CD4-positive, alpha-beta memory T cell (primary cell): Measurements from ENCODE around the gene CHRNA4. TPM values are rescaled to one million over a fixed set of nuclear protein-coding genes. Genes with fewer than 3 reads are reported as not detected.

ENCODE experiments used
- CTCF ChIA-PET: fragments of 350-600 bp; sonication (Branson Sonifier 250); formaldehyde crosslinking; loops from one replicate; lab custom pipeline; 2021; ENCODE audit warnings: inconsistent platforms; ENCODE audit not compliant: partially characterized antibody; lab: Charles Lee
- POLR2A ChIA-PET: fragments of 350-600 bp; sonication (Branson Sonifier 250); formaldehyde crosslinking; loops from one replicate; lab custom pipeline; 2021; ENCODE audit not compliant: partially characterized antibody; lab: Charles Lee
- DNase-seq, 5 donors: peaks; one replicate each; pipeline versions ENCODE4 v3.0.0 to v3.0.0-alpha.2; 2020 to 2022; ENCODE audit warnings: mixed read lengths in 1 of 5
- H3K27ac ChIP-seq: one replicate; pipeline ENCODE4 v1.7.0; 2013; ENCODE audit warnings: low read depth, low read length
- H3K27me3 ChIP-seq: 2 replicates; pipeline ENCODE4 v1.7.0; 2013; ENCODE audit warnings: mild to moderate bottlenecking, low read length, moderate library complexity; ENCODE audit not compliant: insufficient read depth
- H3K36me3 ChIP-seq: 2 replicates; pipeline ENCODE4 v1.7.0; 2013; ENCODE audit warnings: mild to moderate bottlenecking, low read length, moderate library complexity; ENCODE audit not compliant: insufficient read depth
- H3K4me1 ChIP-seq: 2 replicates; pipeline ENCODE4 v1.7.0; 2013; ENCODE audit warnings: mild to moderate bottlenecking, low read length, moderate library complexity; ENCODE audit not compliant: insufficient read depth
- H3K4me3 ChIP-seq, 2 donors: one replicate each; pipeline ENCODE4 v1.7.0; 2013; ENCODE audit warnings: low read length in 2 of 2, mild to moderate bottlenecking in 1 of 2
- H3K9me3 ChIP-seq, 2 donors: one replicate each; pipeline ENCODE4 v1.7.0; 2013; ENCODE audit warnings: low read length in 2 of 2, control low read depth in 1 of 2; ENCODE audit not compliant: control insufficient read depth in 1 of 2
- H3K27ac Mint-ChIP-seq, 7 donors: one replicate each; pipeline ENCODE4 v1.8.0; 2020 to 2021; ENCODE audit warnings: mixed read lengths in 7 of 7, mild to moderate bottlenecking in 6 of 7, inconsistent platforms in 3 of 7, moderate library complexity in 3 of 7
- H3K27me3 Mint-ChIP-seq, 2 donors: one replicate each; pipeline ENCODE4 v1.8.0; 2020 to 2021; ENCODE audit warnings: mixed read lengths in 2 of 2
- H3K36me3 Mint-ChIP-seq, 2 donors: one replicate each; pipeline ENCODE4 v1.8.0; 2020 to 2021; ENCODE audit warnings: mixed read lengths in 2 of 2, inconsistent platforms in 1 of 2, mild to moderate bottlenecking in 1 of 2
- H3K4me1 Mint-ChIP-seq, 4 donors: one replicate each; pipeline ENCODE4 v1.8.0; 2020 to 2021; ENCODE audit warnings: mixed read lengths in 4 of 4, mild to moderate bottlenecking in 1 of 4
- H3K4me3 Mint-ChIP-seq, 8 donors: one replicate each; pipeline ENCODE4 v1.8.0; 2020 to 2021; ENCODE audit warnings: mixed read lengths in 8 of 8, mild to moderate bottlenecking in 7 of 8, moderate library complexity in 6 of 8, inconsistent platforms in 3 of 8
- H3K9me3 Mint-ChIP-seq, 8 donors: one replicate each; pipeline ENCODE4 v1.8.0; 2020 to 2021; ENCODE audit warnings: mixed read lengths in 8 of 8, mild to moderate bottlenecking in 5 of 8, inconsistent platforms in 3 of 8, moderate library complexity in 1 of 8
- intact Hi-C: fragments of 100-400 bp; cut with micrococcal nuclease; formaldehyde crosslinking; loops from one replicate; pipeline ENCODE4 v1.15.1; 2023
- polyA plus RNA-seq, 2 donors: library from polyadenylated mRNA; unstranded; fragments of 300-500 nt; fragmentation: Illumina TruSeq; gene quantifications; one replicate each; pipeline ENCODE4 v1.2.3, GENCODE V29; 2021
- total RNA-seq, 2 experiments: library from RNA; stranded (reverse); gene quantifications; one replicate each; pipeline ENCODE4 v1.2.3, GENCODE V29; 2021

CHRNA4 gene
- total and polyA plus RNA-seq, 4 experiments from 2014 or later: not detected

- Histone ChIP-seq H3K4me3 (no peak overlapping the region), H3K4me1 (no peaks in the 10 kb centered on the region), H3K27ac (no peak overlapping the region), H3K9me3 (no peaks in the 10 kb centered on the region), H3K36me3 (no peaks in the 10 kb centered on the region), H3K27me3 (no peaks in the 10 kb centered on the region)
- intact Hi-C loops: no loop called here
- Mint-ChIP-seq H3K4me1 (no peaks in the 10 kb centered on the region), H3K4me3 (no peak overlapping the region), H3K27me3 (peaks cover 2% of the 10 kb centered on the region in 2 donors), H3K27ac (no peak overlapping the region), H3K9me3 (no peaks in the 10 kb centered on the region), H3K36me3 (no peaks in the 10 kb centered on the region)
- POLR2A ChIA-PET: no interaction called here
- DNase-seq: peak in 1 of 5 donors; percentile 26
- CTCF ChIA-PET: no interaction called here
These were observed 49.3 kb downstream of the CHRNA4 start for GRCh38 chr20:63311833-63312243.

- no peak overlapping the region for H3K4me3 Mint-ChIP-seq
- no peaks in the 10 kb centered on the region for H3K36me3 Mint-ChIP-seq
- Histone ChIP-seq H3K27me3 (no peaks in the 10 kb centered on the region), H3K9me3 (no peaks in the 10 kb centered on the region), H3K36me3 (no peaks in the 10 kb centered on the region), H3K27ac (no peak overlapping the region), H3K4me3 (no peak overlapping the region), H3K4me1 (no peaks in the 10 kb centered on the region)
- DNase-seq: peak in 1 of 5 donors; percentile 30
- H3K27ac Mint-ChIP-seq: no peak overlapping the region
- intact Hi-C loops: no loop called here
- peaks cover 2% of the 10 kb centered on the region in 2 donors for H3K27me3 Mint-ChIP-seq
- ChIA-PET CTCF (interaction anchor here (1.2 kb wide), 1 partner anchor 71 kb away, joined by 6 read pairs; no protein-coding TSS in a partner anchor), POLR2A (no interaction called here)
- H3K9me3 Mint-ChIP-seq: no peaks in the 10 kb centered on the region
- no peaks in the 10 kb centered on the region for H3K4me1 Mint-ChIP-seq
These were observed 49.8 kb downstream of the CHRNA4 start for GRCh38 chr20:63311186-63311832.

- H3K36me3 ChIP-seq: no peaks in the 10 kb centered on the region
- Mint-ChIP-seq H3K9me3 (no peaks in the 10 kb centered on the region), H3K27ac (no peak overlapping the region), H3K4me3 (no peak overlapping the region), H3K36me3 (no peaks in the 10 kb centered on the region), H3K27me3 (peaks cover 0 to 2% of the 10 kb centered on the region in 2 donors), H3K4me1 (no peaks in the 10 kb centered on the region)
- H3K4me3 ChIP-seq: no peak overlapping the region
- intact Hi-C loops: no loop called here
- ChIA-PET CTCF (interaction anchor here (1.2 to 1.5 kb wide), 4 partner anchors 10 to 72 kb away, joined by 3 to 6 read pairs (median 4); no protein-coding TSS in a partner anchor), POLR2A (no interaction called here)
- no peak for DNase-seq
- H3K4me1 ChIP-seq: no peaks in the 10 kb centered on the region
- no peaks in the 10 kb centered on the region for H3K27me3 ChIP-seq
- no peak overlapping the region for H3K27ac ChIP-seq
- no peaks in the 10 kb centered on the region for H3K9me3 ChIP-seq
These were observed 50.7 kb downstream of the CHRNA4 start for GRCh38 chr20:63310265-63310991.

- ChIA-PET CTCF (interaction anchor here (1.2 to 1.5 kb wide), 3 partner anchors 9 to 14 kb away, joined by 3 to 4 read pairs (median 3); no protein-coding TSS in a partner anchor), POLR2A (interaction anchor here (0.9 kb wide), 1 partner anchor 27 kb away, joined by 3 read pairs; no protein-coding TSS in a partner anchor)
- H3K27me3 ChIP-seq: no peaks in the 10 kb centered on the region
- H3K27me3 Mint-ChIP-seq: peaks cover 2 to 7% of the 10 kb centered on the region in 2 donors
- no peaks in the 10 kb centered on the region for H3K4me1 ChIP-seq
- intact Hi-C loops: no loop called here
- no peaks in the 10 kb centered on the region for H3K4me1 Mint-ChIP-seq
- H3K4me3 ChIP-seq: no peak overlapping the region
- H3K9me3 ChIP-seq: no peaks in the 10 kb centered on the region
- no peak overlapping the region for H3K4me3 Mint-ChIP-seq
- no peaks in the 10 kb centered on the region for H3K9me3 Mint-ChIP-seq
- H3K36me3 ChIP-seq: no peaks in the 10 kb centered on the region
- no peaks in the 10 kb centered on the region for H3K36me3 Mint-ChIP-seq
- peak overlapping the region in 1 of 7 donors; percentile 52 for H3K27ac Mint-ChIP-seq
- DNase-seq: peak in 3 of 5 donors; percentile 19 to 33 (median 31)
- no peak overlapping the region for H3K27ac ChIP-seq
These were observed 51.7 kb downstream of the CHRNA4 start for GRCh38 chr20:63309261-63310071.

- no peak overlapping the region for H3K27ac Mint-ChIP-seq
- Histone ChIP-seq H3K4me1 (no peaks in the 10 kb centered on the region), H3K9me3 (no peaks in the 10 kb centered on the region), H3K27me3 (no peaks in the 10 kb centered on the region), H3K4me3 (no peak overlapping the region), H3K27ac (no peak overlapping the region), H3K36me3 (no peaks in the 10 kb centered on the region)
- CTCF ChIA-PET: no interaction called here
- H3K4me3 Mint-ChIP-seq: no peak overlapping the region
- no peaks in the 10 kb centered on the region for H3K4me1 Mint-ChIP-seq
- no peaks in the 10 kb centered on the region for H3K36me3 Mint-ChIP-seq
- intact Hi-C loops: no loop called here
- no peaks in the 10 kb centered on the region for H3K9me3 Mint-ChIP-seq
- POLR2A ChIA-PET: interaction anchor here (0.9 kb wide), 1 partner anchor 26 kb away, joined by 3 read pairs; no protein-coding TSS in a partner anchor
- peaks cover 2 to 7% of the 10 kb centered on the region in 2 donors for H3K27me3 Mint-ChIP-seq
- peak in 1 of 5 donors; percentile 19 for DNase-seq
These were observed 52.8 kb downstream of the CHRNA4 start for GRCh38 chr20:63308218-63308911.

- Mint-ChIP-seq H3K4me3 (no peak overlapping the region), H3K36me3 (peaks cover 0 to 2% of the 10 kb centered on the region in 2 donors), H3K27me3 (peaks cover 3 to 11% of the 10 kb centered on the region in 2 donors), H3K27ac (no peak overlapping the region), H3K4me1 (no peaks in the 10 kb centered on the region), H3K9me3 (peaks cover 0 to 2% (median 1%) of the 10 kb centered on the region in 8 donors)
- ChIA-PET CTCF (no interaction called here), POLR2A (no interaction called here)
- Histone ChIP-seq H3K4me3 (no peak overlapping the region), H3K27ac (no peak overlapping the region), H3K27me3 (no peaks in the 10 kb centered on the region), H3K9me3 (no peaks in the 10 kb centered on the region), H3K36me3 (no peaks in the 10 kb centered on the region), H3K4me1 (no peaks in the 10 kb centered on the region)
- intact Hi-C loops: no loop called here
- peak in 1 of 5 donors; percentile 25 for DNase-seq
These were observed 53.5 kb downstream of the CHRNA4 start for GRCh38 chr20:63307538-63308217.
